ENCODE measurements around the gene STK39. TPM values are rescaled to one million over a fixed set of nuclear protein-coding genes. Genes with fewer than 3 reads are reported as not detected.
A peak's percentile ranks its signal among the peaks of the same experiment; 100 is the strongest.
"Not testable (repeated sequence)": the region's sequence is repeated elsewhere in the genome, so short reads cannot be mapped to it uniquely, and the experiment has no call there.

Gene STK39
- total RNA-seq, 1 donor from 2014 or later: 45.9 TPM

- DNase-seq (ENCODE audit: low read depth): no peak
Observed at GRCh38 chr2:168138374-168138773, 109.0 kb downstream of the STK39 start.

GRCh38 chr2:168137510-168138180 is 109.8 kb downstream of the STK39 start:
- DNase-seq (ENCODE audit: low read depth): no peak

GRCh38 chr2:168136392-168136977 is 110.9 kb downstream of the STK39 start:
- peak; percentile 55 for DNase-seq (ENCODE audit: low read depth)

- no peak for DNase-seq (ENCODE audit: low read depth)
Observed at GRCh38 chr2:168135630-168136029, 111.8 kb downstream of the STK39 start.

- DNase-seq (ENCODE audit: low read depth): no peak
Observed at GRCh38 chr2:168135121-168135520, 112.3 kb downstream of the STK39 start.

- DNase-seq (ENCODE audit: low read depth): no peak
Observed at GRCh38 chr2:168134485-168134884, 112.9 kb downstream of the STK39 start.

DNA sequence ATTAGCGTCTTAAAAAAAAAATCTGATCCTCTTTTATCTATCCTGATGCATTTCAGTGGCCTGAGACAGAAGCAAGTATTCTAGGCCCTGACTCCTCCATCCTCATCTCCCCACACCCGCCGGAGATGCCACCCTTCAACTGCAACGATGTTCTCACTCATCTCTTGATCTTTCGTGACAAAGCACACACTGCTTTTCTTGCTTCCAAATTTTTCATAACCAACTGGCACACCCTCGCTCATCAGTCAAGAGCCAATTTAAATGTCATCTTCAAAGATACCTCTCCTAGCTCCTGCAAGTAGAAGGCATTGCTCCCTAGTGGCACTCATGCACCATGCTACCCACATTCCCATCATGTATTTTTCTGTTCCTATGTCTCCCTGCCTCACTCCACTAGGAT is 115.0 kb downstream of the STK39 start:
- no peak for DNase-seq (ENCODE audit: low read depth)

DNA sequence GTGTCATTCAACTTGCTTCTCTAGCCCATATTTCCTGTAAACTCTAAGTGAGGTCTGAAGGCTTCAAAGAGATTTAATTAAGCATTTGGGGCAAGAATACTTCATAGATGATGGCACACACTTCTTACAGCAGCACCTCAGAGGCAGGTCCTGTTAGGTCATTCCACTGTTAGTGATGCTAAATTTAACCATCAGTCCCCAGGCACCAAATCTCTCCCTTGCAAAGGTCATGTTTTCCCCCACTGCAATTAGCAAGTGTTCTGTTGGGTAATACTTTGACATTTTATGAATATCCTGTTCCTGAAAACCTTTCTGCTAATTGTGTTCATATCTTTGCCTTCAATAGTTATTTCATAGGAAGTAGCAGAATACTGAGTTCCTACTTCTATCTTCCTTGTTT is 117.0 kb downstream of the STK39 start:
- DNase-seq (ENCODE audit: low read depth): peak; percentile 36

- no peak for DNase-seq (ENCODE audit: low read depth)
Observed at GRCh38 chr2:168127371-168127770, 120.0 kb downstream of the STK39 start.

DNA sequence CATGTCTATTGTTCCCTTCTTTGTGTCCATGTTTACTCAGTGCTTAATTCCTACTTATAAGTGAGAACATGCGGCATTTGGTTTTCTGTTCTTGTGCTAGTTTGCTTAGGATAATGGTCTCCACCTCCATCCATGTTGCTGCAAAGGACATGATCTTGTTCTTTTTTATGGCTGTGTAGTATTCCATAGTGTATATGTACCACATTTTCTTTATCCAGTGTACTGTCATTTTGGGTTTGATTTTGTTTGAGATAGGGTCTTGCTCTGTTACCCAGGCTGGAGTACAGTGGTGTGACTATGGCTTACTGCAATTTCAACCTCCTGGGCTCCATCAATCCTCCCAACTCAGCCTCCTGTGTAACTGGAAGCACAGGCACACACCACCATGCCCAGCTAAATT is 125.2 kb downstream of the STK39 start:
- not testable (repeated sequence) for DNase-seq (ENCODE audit: low read depth)

GRCh38 chr2:168120730-168121129 is 126.7 kb downstream of the STK39 start:
- peak; percentile 60 for DNase-seq (ENCODE audit: low read depth)

- no peak for DNase-seq (ENCODE audit: low read depth)
Observed at GRCh38 chr2:168120310-168120709, 127.1 kb downstream of the STK39 start.

GRCh38 chr2:168119515-168120141 is 127.8 kb downstream of the STK39 start:
- DNase-seq (ENCODE audit: low read depth): peak; percentile 74

- peak; percentile 85 for DNase-seq (ENCODE audit: low read depth)
Observed at GRCh38 chr2:168118733-168119514, 128.5 kb downstream of the STK39 start.

DNA sequence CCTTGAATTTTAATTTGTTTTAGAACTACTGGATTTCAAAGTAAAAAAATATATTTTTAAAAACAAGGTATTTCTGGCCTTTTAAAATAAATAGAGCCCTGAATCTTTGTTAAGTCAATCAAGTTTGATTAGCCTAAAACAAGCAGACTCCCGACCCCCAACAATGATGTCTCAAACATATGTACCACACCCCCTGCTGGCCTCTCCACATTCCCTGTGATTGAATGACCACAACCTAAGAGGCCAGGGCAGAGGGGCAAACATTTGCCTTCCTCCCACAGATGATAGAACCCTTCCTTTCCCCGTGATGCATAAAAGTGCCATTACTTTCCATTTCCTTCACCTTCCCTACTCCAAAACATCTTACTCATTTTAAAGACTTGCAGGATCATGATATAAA is 130.9 kb downstream of the STK39 start:
- peak; percentile 24 for DNase-seq (ENCODE audit: low read depth)

- DNase-seq (ENCODE audit: low read depth): no peak
Observed at GRCh38 chr2:168114619-168115018, 132.8 kb downstream of the STK39 start.

GRCh38 chr2:168114040-168114439 is 133.4 kb downstream of the STK39 start:
- DNase-seq (ENCODE audit: low read depth): no peak

DNA sequence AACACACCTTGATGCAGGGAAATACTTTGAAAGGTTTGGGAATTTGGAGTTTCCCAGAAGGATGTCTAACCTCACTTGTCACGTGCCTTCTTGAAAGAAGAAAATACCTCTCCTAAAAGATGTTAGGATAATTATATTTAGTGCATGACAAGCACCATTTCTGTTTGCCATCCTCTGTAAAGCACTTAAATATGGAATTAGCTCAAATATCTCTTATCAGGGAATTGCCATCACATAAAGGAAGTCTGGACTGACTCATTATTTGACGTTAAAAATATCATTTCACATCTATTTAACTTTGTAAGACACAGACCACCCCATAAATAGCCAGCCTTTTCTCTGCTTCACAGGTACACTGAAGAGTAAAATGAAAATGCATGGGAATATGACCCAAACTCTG is 140.1 kb downstream of the STK39 start:
- no peak for DNase-seq (ENCODE audit: low read depth)

GRCh38 chr2:168105127-168105683 is 142.2 kb downstream of the STK39 start:
- no peak for DNase-seq (ENCODE audit: low read depth)

DNA sequence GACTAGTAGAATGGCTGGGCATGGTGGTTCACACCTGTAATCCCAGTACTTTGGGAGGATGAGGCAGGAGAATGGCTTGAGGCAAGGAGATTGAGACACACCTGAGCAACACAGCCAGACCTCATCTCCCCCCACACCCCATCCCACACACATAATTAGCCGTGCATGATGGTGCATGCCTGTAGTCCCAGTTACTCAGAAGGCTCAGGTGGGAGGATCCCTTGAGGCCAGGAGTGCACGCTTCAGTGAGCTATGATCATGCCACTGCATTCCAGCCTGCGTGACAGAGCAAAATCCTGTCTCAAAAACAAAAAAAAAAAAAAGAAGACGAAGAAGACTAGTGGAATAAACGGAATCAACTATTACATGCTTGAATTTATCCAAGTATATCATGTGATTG is 150.0 kb downstream of the STK39 start:
- no peak for DNase-seq (ENCODE audit: low read depth)

GRCh38 chr2:168096158-168096557 is 151.2 kb downstream of the STK39 start:
- DNase-seq (ENCODE audit: low read depth): no peak

DNA sequence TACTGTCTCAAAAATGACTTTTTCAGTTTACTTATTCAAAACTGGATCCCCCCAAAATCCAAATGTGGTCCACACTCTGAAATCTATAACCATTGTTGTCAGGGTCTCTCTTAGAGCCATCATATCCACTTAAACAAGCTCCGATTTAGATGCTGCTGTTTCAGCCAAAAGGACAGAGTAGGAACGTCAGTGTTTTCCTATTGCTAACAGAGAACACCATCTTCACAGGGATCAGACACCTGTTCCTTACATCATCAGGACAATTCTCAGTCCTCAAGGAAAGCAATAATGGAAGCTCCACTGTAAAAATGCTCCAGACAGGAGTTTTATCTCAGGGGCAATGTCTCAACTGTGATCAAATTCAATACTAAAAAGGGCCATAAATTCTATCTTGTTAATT is 155.4 kb downstream of the STK39 start:
- DNase-seq (ENCODE audit: low read depth): peak; percentile 12
